ENCODE measurements around the gene MACROD2. TPM values are rescaled to one million over a fixed set of nuclear protein-coding genes. Genes with fewer than 3 reads are reported as not detected.

Gene MACROD2
- total and polyA plus RNA-seq, 11 donors = 0.54 to 5.4 (median 2.4) TPM

- intact Hi-C loops (cut with DNase I) = no loop called here
- DNase-seq (no peak), ATAC-seq (no peak)
- TF ChIP-seq POLR2A (IDR thresholded peaks at IDR 0.05) (no peak), CTCF (IDR thresholded peaks at IDR 0.05) (no peak)
- 66 to 76% (median 75%) methylated on average over 5 of the region's 5 CpGs for WGBS, 4 donors
- H3K27ac ChIP-seq = no peak overlapping the region
- H3K27me3 ChIP-seq = no peaks in the 10 kb centered on the region
- H3K4me3 ChIP-seq = no peak overlapping the region
- H3K9me3 ChIP-seq = no peaks in the 10 kb centered on the region
- no peaks in the 10 kb centered on the region for H3K4me1 ChIP-seq
- no peaks in the 10 kb centered on the region for H3K36me3 ChIP-seq
Measured at GRCh38 chr20:14412065-14412681, 416.9 kb downstream of the MACROD2 start.

- no peak for TF ChIP-seq POLR2A (IDR thresholded peaks at IDR 0.05)
- no peak for TF ChIP-seq CTCF (IDR thresholded peaks at IDR 0.05)
- H3K9me3 ChIP-seq = no peaks in the 10 kb centered on the region
- ATAC-seq = no peak
- DNase-seq = no peak
- no peaks in the 10 kb centered on the region for H3K4me1 ChIP-seq
- no peak overlapping the region for H3K4me3 ChIP-seq
- intact Hi-C loops (cut with DNase I) = no loop called here
- no peaks in the 10 kb centered on the region for H3K27me3 ChIP-seq
- no peak overlapping the region for H3K27ac ChIP-seq
- 60 to 75% (median 68%) methylated on average over 3 of the region's 3 CpGs for WGBS, 4 donors
- no peaks in the 10 kb centered on the region for H3K36me3 ChIP-seq
Measured at GRCh38 chr20:14413835-14414234, 418.5 kb downstream of the MACROD2 start.

GRCh38 chr20:14414560-14414959, 419.2 kb downstream of the MACROD2 start:
- H3K4me1 ChIP-seq = no peaks in the 10 kb centered on the region
- WGBS, 4 donors = 55 to 69% (median 64%) methylated on average over 2 of the region's 2 CpGs
- intact Hi-C loops (cut with DNase I) = no loop called here

GRCh38 chr20:14415467-14415866, 420.2 kb downstream of the MACROD2 start:
- 23 to 28% (median 23%) methylated on average over 3 of the region's 3 CpGs for WGBS, 4 donors
- DNase-seq (no peak), ATAC-seq (no peak)
- Histone ChIP-seq H3K9me3 (no peaks in the 10 kb centered on the region), H3K4me3 (no peak overlapping the region), H3K27ac (no peak overlapping the region), H3K4me1 (no peaks in the 10 kb centered on the region), H3K27me3 (no peaks in the 10 kb centered on the region), H3K36me3 (no peaks in the 10 kb centered on the region)
- TF ChIP-seq POLR2A (IDR thresholded peaks at IDR 0.05) (no peak), CTCF (IDR thresholded peaks at IDR 0.05) (no peak)
- intact Hi-C loops (cut with DNase I) = no loop called here

More at GRCh38 chr20:14414560-14414959, 419.2 kb downstream of the MACROD2 start:
- TF ChIP-seq CTCF (IDR thresholded peaks at IDR 0.05) (no peak), POLR2A (IDR thresholded peaks at IDR 0.05) (no peak)
- Histone ChIP-seq H3K36me3 (no peaks in the 10 kb centered on the region), H3K27ac (no peak overlapping the region), H3K9me3 (no peaks in the 10 kb centered on the region), H3K27me3 (no peaks in the 10 kb centered on the region), H3K4me3 (no peak overlapping the region)
- DNase-seq (no peak), ATAC-seq (no peak)
